Measurements from ENCODE around the gene FER.
"Not testable (repeated sequence)": the region's sequence is repeated elsewhere in the genome, so short reads cannot be mapped to it uniquely, and the experiment has no call there.

FER gene

DNA sequence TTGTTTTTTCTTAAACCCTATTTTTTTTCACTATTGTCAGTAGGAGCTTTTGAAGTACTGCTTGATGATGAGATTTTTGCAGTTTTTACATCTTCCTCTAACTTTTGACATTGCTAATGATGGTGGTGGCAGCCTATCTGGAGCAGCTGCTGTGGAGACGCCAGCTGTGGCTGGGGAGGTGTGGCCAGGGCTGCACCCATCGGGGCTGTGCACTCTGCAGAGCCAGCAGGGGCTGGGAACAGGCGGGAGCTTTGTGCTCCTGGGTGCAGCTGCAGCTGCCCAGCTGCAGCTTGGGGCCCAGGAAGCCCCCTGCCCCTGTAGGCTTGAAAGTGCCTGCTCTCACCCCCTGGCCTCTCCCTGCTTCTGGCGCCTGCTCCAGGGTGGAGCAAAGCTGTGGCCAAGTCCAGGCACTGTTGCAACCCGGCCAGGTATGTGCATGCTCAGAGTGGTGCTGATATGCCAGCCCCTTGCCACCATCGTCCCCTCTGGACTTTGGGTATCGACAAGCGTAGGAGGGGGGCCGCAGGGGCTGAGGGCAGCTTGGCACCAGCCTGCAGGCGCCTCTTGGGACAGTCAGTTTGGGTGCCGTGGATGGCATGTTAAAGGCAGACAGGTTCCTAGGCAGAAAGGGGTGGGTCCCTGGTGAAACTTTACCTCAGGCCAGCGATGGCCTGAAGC is 39.2 kb downstream of the FER start:
- TF ChIP-seq, protein P1, sequence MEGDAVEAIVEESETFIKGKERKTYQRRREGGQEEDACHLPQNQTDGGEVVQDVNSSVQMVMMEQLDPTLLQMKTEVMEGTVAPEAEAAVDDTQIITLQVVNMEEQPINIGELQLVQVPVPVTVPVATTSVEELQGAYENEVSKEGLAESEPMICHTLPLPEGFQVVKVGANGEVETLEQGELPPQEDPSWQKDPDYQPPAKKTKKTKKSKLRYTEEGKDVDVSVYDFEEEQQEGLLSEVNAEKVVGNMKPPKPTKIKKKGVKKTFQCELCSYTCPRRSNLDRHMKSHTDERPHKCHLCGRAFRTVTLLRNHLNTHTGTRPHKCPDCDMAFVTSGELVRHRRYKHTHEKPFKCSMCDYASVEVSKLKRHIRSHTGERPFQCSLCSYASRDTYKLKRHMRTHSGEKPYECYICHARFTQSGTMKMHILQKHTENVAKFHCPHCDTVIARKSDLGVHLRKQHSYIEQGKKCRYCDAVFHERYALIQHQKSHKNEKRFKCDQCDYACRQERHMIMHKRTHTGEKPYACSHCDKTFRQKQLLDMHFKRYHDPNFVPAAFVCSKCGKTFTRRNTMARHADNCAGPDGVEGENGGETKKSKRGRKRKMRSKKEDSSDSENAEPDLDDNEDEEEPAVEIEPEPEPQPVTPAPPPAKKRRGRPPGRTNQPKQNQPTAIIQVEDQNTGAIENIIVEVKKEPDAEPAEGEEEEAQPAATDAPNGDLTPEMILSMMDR (IDR thresholded peaks at IDR 0.05; ENCODE audit: low read depth, low read length) = no peak
- Histone ChIP-seq H3K4me3 (ENCODE audit: low read depth, low read length) (no peak overlapping the region), H3K9me3 (peaks cover 3% of the 10 kb centered on the region; the same call in 1 of the 2 replicates), H3K27me3 (no peaks in the 10 kb centered on the region), H3K4me1 (peaks cover 11% of the 10 kb centered on the region), H3K36me3 (no peaks in the 10 kb centered on the region; the same call in 1 of the 2 replicates)
- peak; percentile 39 for DNase-seq

DNA sequence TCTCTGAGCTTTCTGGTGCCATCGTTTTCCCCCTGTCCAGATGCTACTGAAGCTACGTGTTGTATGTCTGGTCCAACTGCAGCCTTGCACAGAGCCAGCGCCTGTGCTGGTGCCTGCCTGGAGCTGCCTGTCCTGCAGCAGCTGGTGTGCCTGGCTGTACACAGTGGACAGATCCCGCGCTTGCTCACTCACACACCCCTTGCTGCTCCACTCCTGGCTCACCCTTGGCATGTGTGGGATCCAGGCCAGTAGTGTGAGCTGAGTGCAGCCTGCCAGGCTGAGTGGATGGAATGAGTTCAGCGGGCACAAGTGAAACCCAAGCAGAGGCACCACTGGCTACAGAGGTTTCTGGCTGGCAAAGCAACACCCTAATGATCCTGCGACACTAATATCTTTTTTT is 40.4 kb downstream of the FER start:
- Histone ChIP-seq H3K27me3 (no peaks in the 10 kb centered on the region), H3K4me3 (ENCODE audit: low read depth, low read length) (peak overlapping the region; percentile 27), H3K9me3 (peaks cover 3% of the 10 kb centered on the region; the same call in 1 of the 2 replicates), H3K4me1 (peaks cover 11% of the 10 kb centered on the region), H3K36me3 (no peaks in the 10 kb centered on the region; the same call in 1 of the 2 replicates)
- DNase-seq = peak; percentile 83
- TF ChIP-seq, protein P1 (IDR thresholded peaks at IDR 0.05; ENCODE audit: low read depth, low read length) = no peak

DNA sequence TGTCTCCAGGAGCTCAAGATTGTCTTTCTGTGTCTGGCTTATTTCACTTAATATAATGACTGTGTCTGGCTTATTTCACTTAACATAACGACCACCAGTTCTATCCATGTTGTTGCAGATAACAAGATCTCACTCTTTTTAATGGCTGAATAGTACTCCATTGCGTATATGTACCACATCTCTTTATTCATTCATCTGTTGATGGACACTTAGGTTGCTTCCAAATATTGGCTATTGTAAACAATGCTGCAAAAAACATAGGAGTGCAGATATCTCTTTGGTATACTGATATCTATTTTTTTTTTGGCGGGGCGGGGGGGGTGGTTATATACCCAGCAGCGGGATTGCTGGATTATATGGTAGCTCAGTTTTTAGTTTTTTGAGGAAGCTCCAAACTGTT is 45.5 kb downstream of the FER start:
- no peaks in the 10 kb centered on the region for H3K36me3 ChIP-seq

DNA sequence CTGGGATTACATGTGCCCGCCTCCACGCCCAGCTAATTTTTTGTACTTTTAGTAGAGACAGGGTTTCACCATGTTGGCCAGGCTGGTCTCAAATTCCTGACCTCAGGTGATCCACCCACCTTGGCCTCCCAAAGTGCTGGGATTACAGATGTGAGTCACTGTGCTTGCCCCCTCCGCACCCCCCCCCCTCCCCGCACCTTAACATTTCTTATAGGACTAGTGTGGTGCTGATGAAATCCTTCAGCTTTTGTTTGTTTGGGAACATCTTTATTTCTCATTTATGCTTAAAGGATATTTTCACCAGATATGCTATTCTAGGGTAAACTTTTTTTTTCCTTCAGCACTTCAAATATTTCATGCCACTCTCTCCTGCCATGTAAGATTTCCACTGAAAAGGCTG is 46.7 kb downstream of the FER start:
- H3K9me3 ChIP-seq; H3K4me3 ChIP-seq (ENCODE audit: low read depth, low read length); H3K27me3 ChIP-seq; H3K4me1 ChIP-seq; H3K36me3 ChIP-seq; DNase-seq: not testable (repeated sequence)

More for the DNA sequence above, 45.5 kb downstream of the FER start:
- H3K4me3 ChIP-seq (ENCODE audit: low read depth, low read length) = no peak overlapping the region
- DNase-seq = no peak
- peaks cover under 1% of the 10 kb centered on the region; the same call in 1 of the 2 replicates for H3K4me1 ChIP-seq
- H3K27me3 ChIP-seq = no peaks in the 10 kb centered on the region
- no peaks in the 10 kb centered on the region for H3K9me3 ChIP-seq
- TF ChIP-seq, protein P1 (IDR thresholded peaks at IDR 0.05; ENCODE audit: low read depth, low read length) = no peak

DNA sequence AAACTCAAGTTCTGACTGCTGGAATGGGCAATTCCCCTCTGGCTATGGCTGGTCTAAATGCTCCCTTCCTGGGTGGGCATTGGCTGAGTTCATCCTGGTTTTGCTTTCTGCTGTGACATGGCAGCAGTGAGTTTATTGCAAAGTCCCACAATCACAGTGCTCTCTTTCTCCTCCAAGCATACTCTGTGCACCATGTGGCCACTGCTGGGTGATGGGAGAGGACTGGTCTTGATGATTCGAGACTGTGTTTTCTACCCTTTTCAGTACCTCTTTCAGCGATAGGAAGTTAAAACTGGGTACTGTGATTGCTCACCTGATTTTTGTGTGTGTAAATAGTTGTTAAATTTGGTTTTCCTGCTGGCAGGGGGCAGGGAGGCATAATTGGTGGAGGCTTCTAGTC is 49.7 kb downstream of the FER start:
- Histone ChIP-seq H3K36me3 (no peaks in the 10 kb centered on the region), H3K4me3 (ENCODE audit: low read depth, low read length) (no peak overlapping the region), H3K9me3 (no peaks in the 10 kb centered on the region), H3K4me1 (no peaks in the 10 kb centered on the region), H3K27me3 (no peaks in the 10 kb centered on the region)
- no peak for DNase-seq
- TF ChIP-seq, protein P1 (IDR thresholded peaks at IDR 0.05; ENCODE audit: low read depth, low read length) = no peak

DNA sequence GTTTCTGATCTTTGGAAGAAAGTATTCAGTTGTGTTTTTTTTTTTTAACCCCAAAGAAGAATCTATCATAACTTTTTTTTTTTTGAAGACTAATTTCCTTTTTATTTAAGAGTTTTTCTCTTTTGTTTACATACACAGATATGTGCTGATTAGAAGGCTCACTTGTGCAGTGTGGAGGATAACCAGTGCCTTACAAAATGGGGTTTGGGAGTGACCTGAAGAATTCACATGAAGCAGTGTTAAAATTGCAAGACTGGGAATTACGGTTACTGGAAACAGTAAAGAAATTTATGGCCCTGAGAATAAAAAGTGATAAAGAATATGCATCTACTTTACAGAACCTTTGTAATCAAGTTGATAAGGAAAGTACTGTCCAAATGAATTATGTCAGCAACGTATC is 50.3 kb downstream of the FER start:
- Histone ChIP-seq H3K4me1 (no peaks in the 10 kb centered on the region), H3K9me3 (no peaks in the 10 kb centered on the region), H3K4me3 (ENCODE audit: low read depth, low read length) (no peak overlapping the region), H3K27me3 (no peaks in the 10 kb centered on the region), H3K36me3 (no peaks in the 10 kb centered on the region)
- TF ChIP-seq, protein P1 (IDR thresholded peaks at IDR 0.05; ENCODE audit: low read depth, low read length) = no peak
- no peak for DNase-seq

Data from BE2C (cell line).